ENCODE results near the gene AKAP7. TPM values are rescaled to one million over a fixed set of nuclear protein-coding genes. Genes with fewer than 3 reads are reported as not detected.
"Not testable (repeated sequence)": the region's sequence is repeated elsewhere in the genome, so short reads cannot be mapped to it uniquely, and the experiment has no call there.

AKAP7 gene
- total RNA-seq, 1 donor from 2014 or later: 4.6 TPM

- H3K27me3 Mint-ChIP-seq (ENCODE audit: low read depth, unreplicated experiment); H3K4me1 ChIP-seq (ENCODE audit: insufficient read depth, low read length); H3K4me2 ChIP-seq (ENCODE audit: low read length); H2AFZ ChIP-seq (ENCODE audit: low read depth, low read length); H3K36me3 ChIP-seq (ENCODE audit: insufficient read depth, low read length); H3K9me3 ChIP-seq (ENCODE audit: insufficient read depth, low read depth, low read length); H3K27me3 ChIP-seq (ENCODE audit: insufficient read depth, low read length); H3K4me3 ChIP-seq (ENCODE audit: insufficient read depth, low read depth, low read length); H3K9me3 Mint-ChIP-seq (ENCODE audit: unreplicated experiment); H4K20me1 ChIP-seq (ENCODE audit: insufficient read depth, low read length); FAIRE-seq; H3K79me2 ChIP-seq (ENCODE audit: insufficient read depth, low read length); H3K27ac ChIP-seq (ENCODE audit: low read depth, low read length); H3K36me3 Mint-ChIP-seq (ENCODE audit: low read depth, unreplicated experiment); H3K9ac ChIP-seq (ENCODE audit: low read length); H3K4me1 Mint-ChIP-seq (ENCODE audit: low read depth, unreplicated experiment); H3K27ac Mint-ChIP-seq (ENCODE audit: unreplicated experiment); DNase-seq (ENCODE audit: low read depth); H3K4me3 Mint-ChIP-seq (ENCODE audit: unreplicated experiment): not testable (repeated sequence)
These were observed 125.7 kb downstream of the AKAP7 start for GRCh38 chr6:131260960-131261359.

- Histone ChIP-seq H2AFZ (ENCODE audit: low read depth, low read length) (no peak overlapping the region), H3K9me3 (ENCODE audit: insufficient read depth, low read depth, low read length) (no peaks in the 10 kb centered on the region), H3K27ac (ENCODE audit: low read depth, low read length) (no peak overlapping the region), H3K79me2 (ENCODE audit: insufficient read depth, low read length) (no peaks in the 10 kb centered on the region), H3K4me1 (ENCODE audit: insufficient read depth, low read length) (no peaks in the 10 kb centered on the region), H3K27me3 (ENCODE audit: insufficient read depth, low read length) (no peaks in the 10 kb centered on the region), H4K20me1 (ENCODE audit: insufficient read depth, low read length) (no peaks in the 10 kb centered on the region), H3K4me3 (ENCODE audit: insufficient read depth, low read depth, low read length) (no peak overlapping the region), H3K9ac (ENCODE audit: low read length) (no peak overlapping the region), H3K4me2 (ENCODE audit: low read length) (no peak overlapping the region), H3K36me3 (ENCODE audit: insufficient read depth, low read length) (no peaks in the 10 kb centered on the region)
- TF ChIP-seq CTCF (IDR thresholded peaks at IDR 0.05; ENCODE audit: insufficient read depth, low read depth, low read length): no peak
- peaks cover 5% of the 10 kb centered on the region for H3K4me1 Mint-ChIP-seq (ENCODE audit: low read depth, unreplicated experiment)
- H3K9me3 Mint-ChIP-seq (ENCODE audit: unreplicated experiment): peaks cover 2% of the 10 kb centered on the region
- DNase-seq (ENCODE audit: low read depth) (no peak), FAIRE-seq (no peak)
- no peak overlapping the region for H3K27ac Mint-ChIP-seq (ENCODE audit: unreplicated experiment)
- no peak overlapping the region for H3K4me3 Mint-ChIP-seq (ENCODE audit: unreplicated experiment)
- H3K36me3 Mint-ChIP-seq (ENCODE audit: low read depth, unreplicated experiment): peaks cover 3% of the 10 kb centered on the region
- H3K27me3 Mint-ChIP-seq (ENCODE audit: low read depth, unreplicated experiment): no peaks in the 10 kb centered on the region
These were observed 126.8 kb downstream of the AKAP7 start for GRCh38 chr6:131262060-131262459.

GRCh38 chr6:131265939-131266338 lies 130.7 kb downstream of the AKAP7 start:
- H3K36me3 Mint-ChIP-seq (ENCODE audit: low read depth, unreplicated experiment): peaks cover 12% of the 10 kb centered on the region
- Histone ChIP-seq H4K20me1 (ENCODE audit: insufficient read depth, low read length) (no peaks in the 10 kb centered on the region), H3K27me3 (ENCODE audit: insufficient read depth, low read length) (no peaks in the 10 kb centered on the region), H3K79me2 (ENCODE audit: insufficient read depth, low read length) (no peaks in the 10 kb centered on the region), H3K4me1 (ENCODE audit: insufficient read depth, low read length) (no peaks in the 10 kb centered on the region), H2AFZ (ENCODE audit: low read depth, low read length) (no peak overlapping the region), H3K4me2 (ENCODE audit: low read length) (no peak overlapping the region), H3K9ac (ENCODE audit: low read length) (no peak overlapping the region), H3K27ac (ENCODE audit: low read depth, low read length) (no peak overlapping the region), H3K9me3 (ENCODE audit: insufficient read depth, low read depth, low read length) (no peaks in the 10 kb centered on the region), H3K36me3 (ENCODE audit: insufficient read depth, low read length) (no peaks in the 10 kb centered on the region), H3K4me3 (ENCODE audit: insufficient read depth, low read depth, low read length) (no peak overlapping the region)
- no peaks in the 10 kb centered on the region for H3K4me1 Mint-ChIP-seq (ENCODE audit: low read depth, unreplicated experiment)
- H3K27me3 Mint-ChIP-seq (ENCODE audit: low read depth, unreplicated experiment): no peaks in the 10 kb centered on the region
- FAIRE-seq (no peak), DNase-seq (ENCODE audit: low read depth) (no peak)
- TF ChIP-seq CTCF (IDR thresholded peaks at IDR 0.05; ENCODE audit: insufficient read depth, low read depth, low read length) (no peak), EZH2 (IDR thresholded peaks at IDR 0.05; ENCODE audit: insufficient read depth, low read length) (no peak)
- H3K9me3 Mint-ChIP-seq (ENCODE audit: unreplicated experiment): peaks cover 2% of the 10 kb centered on the region
- no peak overlapping the region for H3K27ac Mint-ChIP-seq (ENCODE audit: unreplicated experiment)
- no peak overlapping the region for H3K4me3 Mint-ChIP-seq (ENCODE audit: unreplicated experiment)
